VCaP (cell line): ENCODE results near the gene MKS1.

Source experiments
- H3K27ac ChIP-seq: fragments of 450-650 bp; 2 replicates; pipeline ENCODE4 v1.5.1; 2017
- CTCF ChIP-seq: fragments of 450-650 bp; conservative IDR thresholded peaks from 2 replicates; pipeline ENCODE4 v1.5.1; 2017; ENCODE audit warnings: mild to moderate bottlenecking, moderate library complexity

Gene MKS1

GRCh38 chr17:58187675-58188074 is 31.4 kb downstream of the MKS1 start:
- H3K27ac ChIP-seq = no peak overlapping the region
- no peak for TF ChIP-seq CTCF

- H3K27ac ChIP-seq = no peak overlapping the region
- no peak for TF ChIP-seq CTCF
These were observed 32.0 kb downstream of the MKS1 start for GRCh38 chr17:58187063-58187462.

GRCh38 chr17:58186591-58186990 is 32.5 kb downstream of the MKS1 start:
- no peak overlapping the region for H3K27ac ChIP-seq
- no peak for TF ChIP-seq CTCF

DNA sequence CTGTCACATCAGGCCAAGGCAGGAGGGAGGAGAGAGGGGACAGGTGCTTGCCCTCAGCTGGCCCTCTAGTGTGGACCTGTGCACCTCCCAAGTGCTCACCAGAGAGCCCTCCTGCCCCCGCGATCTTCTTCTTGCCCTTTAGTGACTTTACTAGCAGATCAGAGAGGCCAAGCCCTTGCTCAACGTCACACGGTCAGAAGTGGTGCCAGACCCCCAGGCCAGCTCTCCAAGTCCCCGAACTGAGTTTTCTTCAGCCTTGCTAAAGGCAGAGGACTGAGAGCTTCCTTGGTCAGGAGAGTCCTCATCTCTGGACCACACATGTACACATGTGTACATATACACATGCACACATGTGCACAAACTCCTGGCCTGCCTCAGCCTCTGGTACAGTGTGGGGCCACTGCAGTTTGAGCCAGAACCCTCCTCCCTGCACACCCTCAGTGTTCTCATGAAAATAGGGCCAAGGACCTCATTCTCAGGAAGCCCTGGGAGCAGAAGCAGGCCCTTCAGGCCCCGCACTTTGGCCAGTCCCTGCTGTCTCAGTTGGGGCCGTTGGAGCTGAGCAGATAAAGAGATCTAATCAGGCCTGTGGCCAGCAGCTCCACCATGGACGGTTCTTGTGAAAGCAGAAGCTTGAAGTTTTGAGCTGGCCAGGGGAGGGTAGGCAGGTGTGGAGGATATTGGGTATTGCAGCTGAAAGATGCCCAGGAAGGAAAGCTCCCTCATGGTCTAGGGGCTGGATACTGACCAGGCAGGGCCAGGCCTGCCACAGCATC is 33.9 kb downstream of the MKS1 start:
- H3K27ac ChIP-seq = no peak overlapping the region
- no peak for TF ChIP-seq CTCF

- no peak for TF ChIP-seq CTCF
- no peak overlapping the region for H3K27ac ChIP-seq
These were observed 34.6 kb downstream of the MKS1 start for GRCh38 chr17:58184308-58184985.

GRCh38 chr17:58183514-58183913 is 35.5 kb downstream of the MKS1 start:
- TF ChIP-seq CTCF = no peak
- H3K27ac ChIP-seq = no peak overlapping the region

DNA sequence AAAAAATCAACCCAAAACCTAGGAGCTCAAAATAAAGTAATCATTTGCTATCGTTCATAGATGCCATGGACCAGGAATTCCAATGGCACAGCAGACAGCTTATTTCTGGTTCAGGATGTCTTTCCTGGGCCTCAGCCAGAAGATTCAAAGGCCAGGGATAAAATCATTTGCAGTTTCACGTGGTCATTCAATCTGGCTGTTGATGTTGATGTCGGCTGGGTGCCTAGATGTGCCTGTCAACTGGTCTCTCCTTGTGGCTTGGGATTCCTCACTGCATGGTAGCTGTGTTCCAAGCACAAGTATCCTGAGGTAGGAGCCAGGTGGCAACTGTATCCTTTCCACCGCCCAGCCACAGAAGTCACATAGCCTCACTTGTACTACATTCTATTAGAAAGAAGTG is 37.3 kb downstream of the MKS1 start:
- no peak for TF ChIP-seq CTCF
- no peak overlapping the region for H3K27ac ChIP-seq
